ENCODE measurements around the gene RRBP1. TPM values are rescaled to one million over a fixed set of nuclear protein-coding genes. Genes with fewer than 3 reads are reported as not detected.

RRBP1 gene
- polyA plus RNA-seq, 3 donors: 108 to 143 (median 115) TPM

DNA sequence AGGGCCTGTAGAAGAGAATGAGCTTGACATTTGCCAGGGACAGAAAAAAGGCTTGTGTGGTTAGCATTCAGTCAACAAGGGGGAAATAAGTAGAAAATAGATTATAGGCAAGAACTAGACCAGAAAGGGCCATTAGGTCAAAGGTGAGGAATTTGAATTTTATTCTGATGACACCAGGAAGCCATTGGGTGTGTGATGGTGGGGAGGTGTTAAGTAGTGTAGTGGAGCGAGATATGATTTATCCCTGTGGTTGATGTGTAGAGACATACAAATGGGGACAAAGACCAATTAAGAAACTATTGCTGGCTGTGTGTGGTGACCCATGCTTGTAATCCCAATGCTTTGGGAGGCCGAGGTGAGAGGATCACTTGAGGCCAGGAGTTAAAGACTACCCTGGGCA, 101.1 kb downstream of the RRBP1 start:
- no peak for DNase-seq

- no peak for DNase-seq
Measured at GRCh38 chr20:17579369-17580039, 102.5 kb downstream of the RRBP1 start.

DNA sequence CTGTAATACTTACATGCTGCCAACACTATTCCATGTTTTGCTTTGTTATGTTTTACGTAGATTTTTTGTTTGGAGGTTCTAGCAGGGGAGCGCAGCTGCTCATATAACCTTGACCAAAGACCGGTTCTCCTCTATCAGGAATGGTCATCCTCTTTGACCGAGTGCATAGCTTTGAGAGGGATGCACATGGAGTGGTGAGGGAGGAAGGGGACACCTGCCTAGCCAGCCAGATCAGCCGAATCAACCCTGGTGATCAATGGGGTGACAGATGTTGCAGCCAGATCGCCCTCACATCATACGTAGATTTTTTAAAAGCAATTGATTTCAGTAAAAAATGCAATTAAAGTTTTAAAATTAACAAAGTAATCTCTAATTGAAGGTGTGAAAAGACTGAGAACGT, 105.8 kb downstream of the RRBP1 start:
- no peak for DNase-seq

GRCh38 chr20:17573463-17573862, 108.6 kb downstream of the RRBP1 start:
- DNase-seq: no peak

GRCh38 chr20:17572034-17572638, 109.9 kb downstream of the RRBP1 start:
- DNase-seq: no peak

GRCh38 chr20:17571153-17571527, 110.9 kb downstream of the RRBP1 start:
- no peak for DNase-seq

GRCh38 chr20:17570347-17571152, 111.5 kb downstream of the RRBP1 start:
- peak; percentile 69 for DNase-seq

DNA sequence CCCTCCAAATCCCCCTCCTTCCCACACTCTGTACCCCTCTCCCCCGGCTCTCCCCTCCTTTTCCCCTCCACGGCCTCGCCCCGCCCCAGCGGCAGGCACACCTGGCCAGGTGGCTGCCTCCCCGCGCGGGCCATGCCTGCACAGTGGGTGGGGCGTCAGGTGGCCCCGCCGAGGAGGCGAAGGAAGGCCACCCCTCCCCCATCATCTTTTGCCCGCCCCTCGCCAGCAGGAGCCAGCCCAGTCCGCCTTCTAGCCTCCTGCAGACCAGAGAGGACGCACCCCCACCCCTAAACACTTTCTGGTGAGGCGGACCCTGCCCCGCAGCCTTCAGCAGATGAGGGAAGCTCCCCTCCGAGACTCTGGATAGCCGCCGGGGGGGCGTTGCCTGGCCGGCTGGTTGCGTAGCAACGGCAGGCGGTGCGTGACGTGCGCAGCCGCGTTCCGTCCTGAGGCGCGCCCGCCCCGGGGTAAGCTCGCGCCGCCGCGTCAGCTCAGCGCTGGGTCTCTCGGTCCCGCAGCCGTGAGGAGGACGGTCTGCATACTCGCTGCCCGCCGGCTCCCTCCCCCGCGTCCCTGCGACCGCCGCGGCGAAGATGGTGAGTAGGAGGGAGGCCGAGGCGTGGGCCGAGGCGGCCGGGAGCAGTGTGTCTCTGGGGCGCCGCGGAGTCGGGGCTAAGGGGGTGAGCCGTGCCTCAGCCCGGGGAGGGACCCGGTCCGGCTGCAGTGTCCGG, 112.3 kb downstream of the RRBP1 start, which contains the start of gene DSTN:
Gene DSTN, plus strand, starts transcription at position 460 of the 731 bp plus-strand sequence. Its CDS starts 134 bp downstream, at position 594.
- peak; percentile 94 for DNase-seq

DNA sequence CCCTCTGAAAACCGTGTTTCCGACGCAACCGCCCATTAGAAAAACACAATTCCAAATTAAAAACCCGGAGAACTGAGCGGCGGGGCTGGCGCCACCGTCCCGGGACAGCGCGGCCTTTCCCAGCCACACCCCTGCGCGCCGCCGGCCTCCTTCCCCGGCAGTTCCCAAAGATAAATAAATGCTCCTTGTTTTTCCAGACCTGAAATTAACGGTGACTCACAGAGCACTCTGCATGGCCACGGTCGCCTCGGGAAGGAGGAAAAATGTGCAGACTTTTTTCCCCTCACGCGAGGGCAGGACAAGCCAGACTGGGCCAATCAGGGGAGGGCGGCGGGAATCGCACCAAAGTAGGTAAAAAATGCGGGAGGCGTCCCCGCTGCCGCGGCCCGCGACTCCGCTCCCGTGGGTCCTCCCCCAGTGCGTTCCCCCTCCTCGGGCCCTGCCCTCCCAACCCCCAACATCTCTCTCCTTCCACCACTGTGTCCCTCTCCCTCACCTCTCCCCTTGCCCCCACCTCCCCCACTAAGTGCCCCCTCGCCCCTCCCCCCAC, 113.0 kb downstream of the RRBP1 start:
- DNase-seq: peak; percentile 77

DNA sequence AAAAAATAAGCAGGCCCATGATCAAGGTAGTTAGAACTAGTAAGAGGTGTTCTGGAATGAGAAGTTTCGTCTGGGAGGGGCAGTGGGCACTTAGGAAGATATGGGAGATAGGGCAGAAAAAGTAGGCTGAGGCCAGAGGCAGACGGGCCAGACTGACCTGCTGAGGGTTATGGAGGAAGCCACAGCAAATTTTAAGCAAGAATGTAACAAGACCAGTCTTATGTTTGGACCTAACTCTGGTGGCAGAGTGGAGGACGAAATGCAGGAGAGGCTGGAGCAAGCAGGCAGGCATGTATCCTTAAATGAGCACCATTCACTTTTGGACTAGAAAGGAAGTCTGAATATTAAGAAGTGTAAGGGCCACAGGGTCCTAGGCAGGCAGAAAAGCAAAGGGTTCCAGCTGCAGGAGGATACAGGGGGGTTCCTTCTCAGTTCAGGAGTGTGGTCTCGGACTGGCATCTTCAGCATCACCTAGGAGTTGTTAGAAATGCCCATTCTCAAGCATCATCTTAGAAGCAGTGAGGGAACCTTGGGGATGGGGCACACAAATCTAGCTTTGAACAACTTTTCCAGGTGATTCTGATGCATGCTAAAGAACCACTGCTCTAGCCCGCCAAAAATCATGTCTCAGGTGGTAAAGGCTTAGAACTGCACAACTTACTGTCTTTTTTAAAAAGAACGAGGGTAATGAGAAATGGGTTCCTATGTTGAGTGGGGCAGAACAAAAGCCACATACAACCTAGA, 113.8 kb downstream of the RRBP1 start:
- DNase-seq: no peak

- DNase-seq: no peak
Measured at GRCh38 chr20:17566345-17566744, 115.7 kb downstream of the RRBP1 start.

DNA sequence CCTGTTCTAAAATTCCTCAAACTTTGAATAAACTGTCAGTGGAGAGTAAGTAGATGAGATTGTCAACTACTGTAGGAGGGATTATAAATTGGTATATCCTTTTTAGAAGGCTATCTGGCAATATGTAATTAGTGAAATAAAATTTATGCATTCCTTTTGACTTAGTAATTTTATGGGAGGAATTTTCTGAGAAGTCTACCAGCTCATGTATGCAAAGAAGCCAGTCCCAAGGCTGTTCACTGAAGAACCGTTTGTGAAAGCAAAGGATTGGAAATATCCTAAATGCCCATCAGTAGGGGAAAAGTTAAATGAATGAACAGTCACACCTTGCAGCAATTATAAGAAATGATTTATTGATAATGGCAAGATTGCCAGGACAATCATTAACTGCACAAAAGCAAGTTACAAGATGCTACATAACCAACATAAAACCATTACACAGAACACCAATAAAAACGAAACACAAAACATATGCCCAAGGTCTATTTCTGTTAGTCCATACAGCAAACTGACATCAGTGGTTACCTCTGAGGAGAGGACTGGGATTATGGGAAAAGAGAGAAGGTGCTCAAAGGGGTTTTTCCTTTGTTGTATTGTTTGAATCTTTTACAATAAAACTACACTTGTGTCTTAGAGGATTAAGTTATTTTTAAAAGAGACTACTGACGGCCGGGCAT, 116.7 kb downstream of the RRBP1 start:
- DNase-seq: no peak

Other genes starting within 250 kb of the RRBP1 start
- 1 to 10 TPM; 3.3 to 4.2 (median 4.1) TPM for gene BFSP1, start 150.9 kb downstream of the RRBP1 start, polyA plus RNA-seq (ENCODE audit: insufficient read length in 3 of 3)
- 100 to 1,000 TPM; 318 to 374 (median 354) TPM for gene DSTN, start 112.2 kb downstream of the RRBP1 start, polyA plus RNA-seq (ENCODE audit: insufficient read length in 3 of 3)
- gene BANF2, start 17.7 kb upstream of the RRBP1 start, polyA plus RNA-seq (ENCODE audit: insufficient read length in 3 of 3): not detected

Data from renal pelvis (tissue), 4 donors.